ENCODE measurements around the gene TSGA10IP.
"Not testable (repeated sequence)": the region's sequence is repeated elsewhere in the genome, so short reads cannot be mapped to it uniquely, and the experiment has no call there.

TSGA10IP gene

DNA sequence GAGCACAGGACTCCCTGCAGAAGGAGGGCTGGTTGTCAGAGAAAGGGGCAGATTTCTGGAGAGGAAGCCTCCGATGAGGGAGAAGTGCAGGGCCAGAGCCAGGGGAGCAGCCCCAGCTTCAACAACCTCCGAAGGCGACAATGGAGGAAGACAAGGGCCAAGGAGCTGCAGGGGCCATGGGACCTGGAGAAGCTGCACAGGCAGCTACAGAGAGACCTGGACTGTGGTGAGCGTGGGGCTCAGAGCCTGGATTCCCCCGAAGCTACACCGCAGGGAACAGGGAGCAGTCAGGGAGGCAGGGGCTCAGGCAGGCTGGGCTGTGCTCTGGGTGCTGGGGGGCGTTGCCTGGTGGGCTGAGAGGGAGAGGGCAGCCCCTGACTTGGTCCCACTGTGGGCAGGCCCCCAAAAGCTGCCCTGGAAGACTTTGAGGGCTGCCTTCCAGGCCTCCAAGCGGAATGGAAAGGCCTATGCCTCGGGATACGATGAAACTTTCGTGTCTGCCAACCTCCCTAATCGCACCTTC is 2.4 kb downstream of the TSGA10IP start:
- no peak for DNase-seq (ENCODE audit: low read depth)

DNA sequence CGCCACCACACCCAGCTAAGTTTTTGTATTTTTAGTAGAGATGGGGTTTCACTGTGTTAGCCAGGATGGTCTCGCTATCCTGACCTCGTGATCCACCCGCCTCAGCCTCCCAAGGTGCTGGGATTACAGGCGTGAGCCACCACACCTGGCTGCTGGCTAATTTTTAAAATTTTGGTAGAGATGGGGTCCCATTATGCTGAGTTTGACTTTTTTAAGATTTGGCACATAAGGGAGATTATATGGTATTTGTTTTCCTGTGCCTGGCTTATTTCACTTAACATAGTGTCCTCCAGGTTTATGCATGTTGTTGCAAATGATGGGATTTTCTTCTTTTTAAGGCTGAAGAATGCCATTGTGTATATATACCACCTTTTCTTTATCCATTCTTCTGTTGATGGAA is 5.4 kb downstream of the TSGA10IP start:
- DNase-seq (ENCODE audit: low read depth): not testable (repeated sequence)

DNA sequence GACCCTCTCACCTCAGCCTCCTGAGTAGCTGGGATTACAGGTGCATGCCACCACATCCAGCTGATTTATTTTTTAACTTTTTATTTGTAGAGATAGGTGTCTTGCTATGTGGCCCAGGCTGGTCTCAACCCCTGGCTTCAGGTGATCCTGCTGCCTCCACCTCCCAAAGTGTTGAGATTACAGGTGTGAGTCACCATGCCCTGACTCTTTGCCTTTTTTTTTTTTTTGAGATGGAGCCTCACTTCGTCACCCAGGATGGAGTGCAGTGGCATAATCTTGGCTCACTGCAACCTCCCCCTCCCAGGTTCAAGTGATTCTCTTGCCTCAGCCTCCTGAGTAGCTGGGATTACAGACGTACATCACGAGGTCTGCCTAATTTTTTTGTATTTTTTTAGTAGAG is 6.4 kb downstream of the TSGA10IP start:
- not testable (repeated sequence) for DNase-seq (ENCODE audit: low read depth)

DNA sequence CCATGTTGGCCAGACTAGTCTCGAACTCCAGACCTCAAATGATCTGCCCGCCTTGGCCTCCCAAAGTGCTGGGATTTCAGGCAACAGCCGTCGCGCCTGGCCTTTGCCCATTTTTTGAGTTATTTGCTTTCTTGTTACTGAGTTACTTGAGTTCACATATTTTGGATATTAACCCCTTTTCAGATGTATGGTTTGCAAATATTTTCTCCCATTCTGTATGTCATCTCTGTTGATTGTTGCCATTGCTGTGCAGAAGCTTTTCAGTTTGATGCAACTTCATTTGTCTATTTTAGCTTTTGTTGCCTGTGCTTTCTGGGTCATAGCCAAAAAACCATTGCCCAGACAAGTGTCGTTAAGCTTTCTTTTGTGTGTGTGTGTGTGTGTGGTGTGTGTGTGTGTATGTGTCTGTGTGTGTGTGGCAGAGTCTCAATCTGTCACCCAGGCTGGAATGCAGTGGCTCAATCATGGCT is 6.8 kb downstream of the TSGA10IP start:
- DNase-seq (ENCODE audit: low read depth): no peak

DNA sequence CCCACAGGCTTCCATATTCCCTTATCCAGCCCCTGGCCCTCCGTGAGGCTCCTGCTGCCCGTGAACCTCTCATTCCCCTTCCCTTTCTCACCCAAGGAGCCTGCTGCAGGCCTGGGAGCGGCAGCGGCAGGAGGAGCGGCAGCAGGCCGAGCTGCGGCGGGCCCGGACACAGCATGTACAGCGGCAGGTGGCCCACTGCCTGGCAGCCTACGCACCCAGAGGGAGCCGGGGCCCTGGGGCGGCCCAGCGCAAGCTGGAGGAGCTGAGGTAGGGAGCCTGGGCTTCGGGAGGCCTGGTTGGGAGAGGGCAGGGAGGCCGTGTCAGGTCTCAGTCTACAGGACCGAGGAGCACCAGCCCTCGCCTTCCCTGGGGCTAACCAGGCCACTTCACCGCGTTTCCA is 8.2 kb downstream of the TSGA10IP start:
- no peak for DNase-seq (ENCODE audit: low read depth)

DNA sequence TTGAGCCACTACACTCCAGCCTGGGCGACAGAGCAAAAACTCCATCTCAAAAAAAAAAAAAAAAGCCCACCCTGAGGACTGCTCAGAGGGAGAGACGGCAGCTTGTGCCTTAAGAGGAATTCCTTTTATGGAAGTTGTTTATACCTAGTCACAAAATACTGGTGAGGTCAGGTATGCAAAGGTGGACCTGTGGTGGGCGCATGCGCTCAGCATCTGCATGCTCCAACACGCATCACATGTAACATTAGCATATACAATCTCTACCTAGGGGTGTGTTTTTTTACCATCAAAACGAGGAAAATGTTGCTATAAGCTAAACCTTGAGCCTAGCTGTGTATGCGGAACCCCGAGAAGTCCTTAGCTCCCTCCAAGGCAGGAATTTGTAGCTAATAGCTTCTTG is 9.5 kb downstream of the TSGA10IP start:
- no peak for DNase-seq (ENCODE audit: low read depth)

DNA sequence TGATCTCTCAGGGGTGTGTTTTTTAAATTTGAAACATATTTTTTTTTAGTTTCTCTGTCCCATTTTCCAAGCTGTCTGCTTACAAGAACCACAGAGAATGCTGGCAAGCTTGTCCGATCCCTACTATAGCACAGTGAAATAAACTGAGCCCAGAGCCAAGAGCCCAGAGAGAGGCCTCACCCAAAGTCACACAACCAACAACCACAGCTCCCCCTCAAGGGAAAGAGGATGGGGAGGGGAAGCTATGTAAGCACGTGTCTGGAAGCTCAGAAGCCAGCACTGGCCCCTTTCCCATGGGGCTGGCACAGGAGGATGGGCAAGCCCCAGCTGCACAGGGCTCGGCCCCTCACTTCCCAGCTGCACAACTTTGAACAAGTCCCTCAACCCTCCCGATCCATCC is 13.0 kb downstream of the TSGA10IP start:
- DNase-seq (ENCODE audit: low read depth): no peak

DNA sequence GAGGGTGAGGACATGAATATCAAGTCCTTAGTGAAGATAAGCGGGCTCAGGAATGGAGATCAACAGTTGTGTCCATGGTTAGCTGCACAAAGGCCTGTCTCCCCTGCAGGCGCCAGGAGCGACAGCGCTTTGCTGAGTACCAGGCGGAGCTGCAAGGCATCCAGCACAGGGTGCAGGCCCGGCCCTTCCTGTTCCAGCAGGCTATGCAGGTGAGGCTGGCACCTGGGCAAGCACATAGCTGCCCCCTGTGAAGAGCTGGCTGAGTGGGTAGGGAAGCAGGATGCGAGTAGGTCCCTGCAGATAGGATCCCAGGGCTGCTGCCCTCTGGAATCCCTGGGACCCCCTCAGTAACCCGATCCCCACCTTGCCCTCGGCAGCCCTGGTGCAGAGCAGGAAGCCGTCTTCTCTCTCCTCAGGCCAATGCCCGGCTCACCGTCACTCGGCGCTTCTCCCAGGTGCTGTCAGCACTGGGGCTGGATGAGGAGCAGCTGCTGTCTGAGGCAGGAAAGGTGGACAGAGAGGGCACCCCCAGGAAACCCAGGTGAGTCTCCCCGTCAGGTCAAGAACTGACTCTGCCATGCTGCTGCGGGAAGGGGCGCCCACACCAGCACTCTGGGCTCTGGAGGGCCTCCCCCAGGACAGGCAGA is 13.6 kb downstream of the TSGA10IP start:
- no peak for DNase-seq (ENCODE audit: low read depth)

DNA sequence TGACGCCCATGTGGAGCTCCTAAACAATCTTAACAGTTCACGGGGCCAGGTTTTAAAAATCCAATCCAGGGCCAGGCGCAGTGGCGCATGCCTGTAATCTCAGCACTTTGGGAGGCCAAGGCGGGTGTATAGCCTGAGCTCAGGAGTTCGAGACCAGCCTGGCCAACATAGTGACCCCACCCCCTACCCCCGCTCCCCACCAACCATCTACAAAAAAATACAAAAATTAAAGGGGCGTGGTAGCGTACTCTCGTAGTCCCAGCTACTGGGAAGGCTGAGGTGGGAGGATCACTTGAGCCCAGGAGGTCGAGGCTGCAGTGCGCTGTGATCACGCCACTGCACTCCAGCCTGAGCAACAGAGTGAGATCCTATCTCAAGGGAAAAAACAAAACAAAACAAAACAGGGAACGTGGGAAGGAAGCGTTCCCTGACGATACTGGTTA is 15.6 kb downstream of the TSGA10IP start:
- no peak for DNase-seq (ENCODE audit: low read depth)

DNA sequence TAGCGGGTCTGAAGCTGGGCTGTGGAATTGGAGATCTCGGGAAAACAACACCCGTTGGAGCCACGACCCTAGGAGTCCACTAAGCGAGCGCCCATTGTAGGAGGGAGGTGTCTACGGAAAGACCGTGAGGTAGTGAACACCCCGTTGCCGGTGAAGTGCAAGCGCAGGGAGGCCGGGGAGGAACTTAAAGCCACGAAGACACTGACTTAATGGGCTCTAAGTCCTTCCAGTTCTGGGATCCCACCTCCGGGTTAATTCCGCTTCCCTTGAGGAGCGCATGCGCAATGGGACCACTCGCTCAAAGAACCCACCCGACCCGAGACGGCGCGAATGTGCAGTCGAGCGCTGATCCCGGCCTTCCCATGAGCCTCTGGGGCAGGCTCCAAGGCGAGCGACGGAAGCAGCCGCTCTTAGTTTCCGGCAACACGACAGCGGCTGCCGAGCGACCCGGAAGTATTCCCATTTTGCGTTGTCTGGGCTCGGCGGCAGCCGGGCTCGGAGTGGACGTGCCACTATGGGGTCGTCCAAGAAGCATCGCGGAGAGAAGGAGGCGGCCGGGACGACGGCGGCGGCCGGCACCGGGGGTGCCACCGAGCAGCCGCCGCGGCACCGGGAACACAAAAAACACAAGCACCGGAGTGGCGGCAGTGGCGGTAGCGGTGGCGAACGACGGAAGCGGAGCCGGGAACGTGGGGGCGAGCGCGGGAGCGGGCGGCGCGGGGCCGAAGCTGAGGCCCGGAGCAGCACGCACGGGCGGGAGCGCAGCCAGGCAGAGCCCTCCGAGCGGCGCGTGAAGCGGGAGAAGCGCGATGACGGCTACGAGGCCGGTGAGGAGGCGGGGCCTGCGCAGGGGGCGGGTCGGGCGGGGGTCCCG is 16.2 kb downstream of the TSGA10IP start, which contains the start of gene SART1:
TSS of gene SART1 (plus strand) at position 468 of the 874 bp plus-strand sequence. CDS start at position 515, 47 bp downstream.
- DNase-seq (ENCODE audit: low read depth): peak; percentile 96

DNA sequence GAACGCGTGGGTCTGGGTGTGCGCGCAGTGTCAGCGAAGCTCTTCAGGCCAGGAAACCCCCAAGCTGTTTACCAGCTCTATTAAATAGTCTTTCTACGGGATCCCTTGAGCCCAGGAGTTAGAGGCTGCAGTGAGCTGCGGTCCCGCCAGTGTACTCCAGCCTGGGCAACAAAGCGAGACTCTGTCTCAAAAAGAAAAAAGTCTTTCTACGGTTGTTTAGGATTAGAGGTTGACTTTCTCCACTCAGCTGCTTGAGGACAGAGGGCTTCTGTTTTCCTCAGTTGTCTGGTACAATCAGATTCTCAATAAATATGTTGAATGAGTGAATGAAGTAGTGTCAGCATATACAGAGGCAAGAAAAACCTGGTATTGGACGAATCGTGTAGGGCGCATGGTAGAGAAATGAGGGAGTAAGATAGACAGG is 16.9 kb downstream of the TSGA10IP start:
- DNase-seq (ENCODE audit: low read depth): no peak

DNA sequence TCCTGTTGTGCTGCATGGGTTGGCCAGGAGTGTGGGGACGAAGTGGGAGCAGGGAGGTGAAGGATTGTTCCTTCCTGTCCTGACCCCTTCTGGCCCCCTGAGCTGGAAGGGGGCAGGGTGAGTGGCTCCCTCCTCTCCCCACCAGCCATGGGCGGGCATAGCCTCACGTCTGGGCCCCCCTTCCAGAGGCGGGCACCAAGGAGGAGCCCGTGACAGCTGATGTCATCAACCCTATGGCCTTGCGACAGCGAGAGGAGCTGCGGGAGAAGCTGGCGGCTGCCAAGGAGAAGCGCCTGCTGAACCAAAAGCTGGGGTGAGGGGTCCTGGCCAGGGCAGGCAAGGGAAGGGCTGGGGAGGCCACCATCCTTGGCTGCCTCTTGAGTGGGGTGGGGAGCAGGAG is 19.6 kb downstream of the TSGA10IP start:
- DNase-seq (ENCODE audit: low read depth): no peak

DNA sequence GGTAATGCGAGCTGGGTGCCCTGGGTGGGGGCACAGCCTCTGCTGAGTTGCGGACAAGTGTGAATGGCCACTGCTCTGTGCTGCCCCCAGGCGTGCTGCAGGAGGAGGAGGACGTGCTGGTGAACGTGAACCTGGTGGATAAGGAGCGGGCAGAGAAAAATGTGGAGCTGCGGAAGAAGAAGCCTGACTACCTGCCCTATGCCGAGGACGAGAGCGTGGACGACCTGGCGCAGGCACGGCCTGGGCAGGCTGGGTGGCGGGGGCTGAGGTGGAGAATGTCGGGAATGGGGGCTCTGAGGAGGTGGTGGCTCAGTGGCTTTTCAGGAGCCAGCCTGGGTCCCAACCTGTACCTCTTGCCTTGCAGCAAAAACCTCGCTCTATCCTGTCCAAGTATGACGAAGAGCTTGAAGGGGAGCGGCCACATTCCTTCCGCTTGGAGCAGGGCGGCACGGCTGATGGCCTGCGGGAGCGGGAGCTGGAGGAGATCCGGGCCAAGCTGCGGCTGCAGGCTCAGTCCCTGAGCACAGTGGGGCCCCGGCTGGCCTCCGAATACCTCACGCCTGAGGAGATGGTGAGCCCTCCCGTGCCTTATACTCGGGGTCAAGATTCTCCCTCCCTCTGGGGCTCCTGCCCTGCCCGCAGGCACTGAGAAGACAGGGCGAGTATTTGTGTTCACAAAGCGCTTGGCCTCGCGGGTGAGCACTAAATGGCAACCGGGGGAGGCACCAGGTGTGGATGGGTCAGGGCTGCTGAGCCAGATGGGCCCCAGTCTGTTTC is 20.9 kb downstream of the TSGA10IP start:
- no peak for DNase-seq (ENCODE audit: low read depth)

DNA sequence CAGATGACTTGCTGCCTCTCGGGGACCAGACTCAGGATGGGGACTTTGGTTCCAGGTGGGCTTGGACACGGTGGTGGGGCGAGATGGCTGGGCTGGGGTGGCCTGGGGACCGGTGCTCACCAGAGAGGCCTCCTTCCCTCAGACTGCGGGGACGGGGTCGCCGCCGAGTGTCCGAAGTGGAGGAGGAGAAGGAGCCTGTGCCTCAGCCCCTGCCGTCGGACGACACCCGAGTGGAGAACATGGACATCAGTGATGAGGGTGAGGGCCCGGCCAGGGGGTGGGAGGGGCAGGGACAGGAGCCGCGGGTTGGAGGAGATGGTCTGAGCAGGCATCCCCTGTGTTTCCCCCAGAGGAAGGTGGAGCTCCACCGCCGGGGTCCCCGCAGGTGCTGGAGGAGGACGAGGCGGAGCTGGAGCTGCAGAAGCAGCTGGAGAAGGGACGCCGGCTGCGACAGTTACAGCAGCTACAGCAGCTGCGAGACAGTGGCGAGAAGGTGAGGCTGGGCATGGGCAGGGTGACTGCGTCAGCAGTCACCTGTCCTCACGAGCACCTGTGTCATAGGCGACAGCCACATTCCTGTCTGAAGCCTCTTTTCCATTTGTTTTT is 22.2 kb downstream of the TSGA10IP start:
- DNase-seq (ENCODE audit: low read depth): no peak

DNA sequence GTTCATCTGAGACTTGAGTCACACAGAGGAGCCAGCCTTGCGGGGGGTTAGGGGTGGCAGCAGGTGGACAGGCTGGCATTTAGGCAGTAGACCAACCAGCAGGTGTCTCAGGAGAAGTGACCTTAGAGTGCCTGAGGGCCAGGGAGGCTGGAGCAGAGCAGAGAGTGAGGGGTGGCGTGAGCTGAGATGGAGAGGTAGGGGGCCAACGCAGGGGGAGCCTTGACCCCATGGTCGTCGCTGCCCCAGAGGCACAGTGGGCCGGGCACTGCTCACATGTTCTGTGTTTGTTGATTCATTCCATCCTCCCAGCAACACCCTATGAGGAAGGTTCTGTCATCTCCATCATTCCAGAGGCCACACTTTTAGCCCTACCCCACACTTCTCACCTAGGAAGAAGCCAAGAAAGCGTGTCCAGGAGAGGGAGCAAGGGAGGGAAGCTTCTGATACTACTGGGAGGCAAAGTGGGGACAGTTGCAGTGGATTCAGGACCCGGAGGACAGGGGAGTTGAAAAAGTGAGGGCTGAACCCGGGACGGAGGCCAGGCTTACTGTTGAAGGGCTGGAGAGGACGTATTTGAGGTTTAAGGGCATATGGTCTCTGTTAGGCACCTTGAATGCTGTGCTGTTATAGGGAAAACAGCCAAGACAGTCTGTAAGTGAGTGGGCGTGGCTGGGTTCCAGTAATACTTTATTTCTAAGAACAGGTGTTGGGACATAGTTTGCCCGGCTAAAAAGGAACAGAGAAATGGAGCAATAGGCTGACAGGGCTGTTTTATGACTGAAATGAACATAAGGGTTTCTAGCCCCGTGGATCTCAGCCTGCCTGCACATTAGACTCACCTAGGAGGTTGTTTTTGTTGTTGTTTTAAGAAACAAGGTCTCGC is 23.6 kb downstream of the TSGA10IP start:
- DNase-seq (ENCODE audit: low read depth): no peak

DNA sequence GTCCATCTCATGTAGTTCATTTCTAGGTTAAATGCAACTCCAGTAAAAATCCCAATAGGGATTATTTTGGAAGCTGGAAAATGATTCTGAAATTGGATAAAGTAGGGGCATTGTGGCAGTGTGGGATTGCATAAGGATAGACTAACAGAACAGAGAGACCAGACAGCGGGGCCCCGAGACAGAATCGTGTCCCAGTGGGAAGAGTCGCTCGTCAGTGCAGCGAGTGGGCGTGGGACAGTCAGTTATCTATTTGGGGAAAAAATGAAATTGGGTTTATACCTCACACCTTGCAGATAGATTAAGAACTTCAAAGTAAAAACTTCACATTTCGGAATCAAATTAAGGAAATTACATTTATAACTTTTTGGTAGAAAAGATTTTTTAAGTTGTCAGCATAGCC is 26.8 kb downstream of the TSGA10IP start:
- DNase-seq (ENCODE audit: low read depth): no peak

DNA sequence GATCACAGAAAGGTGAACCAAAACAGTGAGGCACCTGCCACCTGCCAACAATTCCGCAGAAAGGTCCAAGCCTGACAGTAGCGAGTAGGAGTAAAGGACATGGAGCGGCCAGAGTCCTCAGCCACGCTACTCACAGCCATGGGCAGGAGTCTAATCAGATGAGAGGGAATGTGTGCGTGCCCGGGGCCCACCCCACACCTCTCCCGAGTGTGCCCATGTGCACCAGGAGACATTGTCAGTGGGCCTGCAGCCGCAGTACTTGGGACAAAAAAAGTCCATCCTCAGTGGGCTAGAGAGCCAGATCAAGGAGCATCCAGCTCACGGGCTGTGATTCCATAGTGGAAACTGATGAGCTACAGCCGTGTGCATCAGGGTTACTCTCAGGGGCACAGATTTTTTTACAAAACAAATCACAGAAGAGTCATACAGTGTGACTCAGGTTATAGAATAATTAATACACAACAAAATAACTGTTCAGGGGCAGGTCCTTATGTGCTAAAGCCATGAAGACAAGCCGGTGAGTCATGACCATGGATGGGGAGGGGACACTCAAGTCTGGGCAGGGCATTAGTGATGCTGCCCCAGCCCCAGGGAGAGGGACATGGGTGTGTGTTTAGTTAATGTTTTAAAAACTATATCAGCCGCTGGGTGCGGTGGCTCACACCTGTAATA is 28.3 kb downstream of the TSGA10IP start:
- peak; percentile 5 for DNase-seq (ENCODE audit: low read depth)

DNA sequence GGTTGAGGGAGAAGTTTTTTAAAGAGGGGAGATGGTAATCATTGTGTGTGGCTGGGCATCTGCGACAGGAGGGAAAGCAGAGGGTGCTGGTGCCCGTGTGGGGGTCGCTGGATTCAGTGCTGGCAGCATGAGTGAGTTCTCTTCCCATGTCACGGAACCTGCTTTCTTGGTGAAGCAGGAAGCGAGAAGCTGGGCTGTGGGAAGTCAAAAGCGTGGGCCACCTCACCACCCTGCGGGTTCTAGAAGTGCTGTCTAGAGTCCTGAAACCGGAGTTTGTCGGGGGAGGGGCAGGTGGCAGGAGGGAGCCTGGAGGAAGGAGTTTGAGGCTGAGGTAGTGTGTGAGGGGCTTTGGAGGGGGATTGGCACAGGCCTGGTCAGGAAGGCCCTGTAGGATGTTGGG is 30.5 kb downstream of the TSGA10IP start:
- DNase-seq (ENCODE audit: low read depth): no peak

DNA sequence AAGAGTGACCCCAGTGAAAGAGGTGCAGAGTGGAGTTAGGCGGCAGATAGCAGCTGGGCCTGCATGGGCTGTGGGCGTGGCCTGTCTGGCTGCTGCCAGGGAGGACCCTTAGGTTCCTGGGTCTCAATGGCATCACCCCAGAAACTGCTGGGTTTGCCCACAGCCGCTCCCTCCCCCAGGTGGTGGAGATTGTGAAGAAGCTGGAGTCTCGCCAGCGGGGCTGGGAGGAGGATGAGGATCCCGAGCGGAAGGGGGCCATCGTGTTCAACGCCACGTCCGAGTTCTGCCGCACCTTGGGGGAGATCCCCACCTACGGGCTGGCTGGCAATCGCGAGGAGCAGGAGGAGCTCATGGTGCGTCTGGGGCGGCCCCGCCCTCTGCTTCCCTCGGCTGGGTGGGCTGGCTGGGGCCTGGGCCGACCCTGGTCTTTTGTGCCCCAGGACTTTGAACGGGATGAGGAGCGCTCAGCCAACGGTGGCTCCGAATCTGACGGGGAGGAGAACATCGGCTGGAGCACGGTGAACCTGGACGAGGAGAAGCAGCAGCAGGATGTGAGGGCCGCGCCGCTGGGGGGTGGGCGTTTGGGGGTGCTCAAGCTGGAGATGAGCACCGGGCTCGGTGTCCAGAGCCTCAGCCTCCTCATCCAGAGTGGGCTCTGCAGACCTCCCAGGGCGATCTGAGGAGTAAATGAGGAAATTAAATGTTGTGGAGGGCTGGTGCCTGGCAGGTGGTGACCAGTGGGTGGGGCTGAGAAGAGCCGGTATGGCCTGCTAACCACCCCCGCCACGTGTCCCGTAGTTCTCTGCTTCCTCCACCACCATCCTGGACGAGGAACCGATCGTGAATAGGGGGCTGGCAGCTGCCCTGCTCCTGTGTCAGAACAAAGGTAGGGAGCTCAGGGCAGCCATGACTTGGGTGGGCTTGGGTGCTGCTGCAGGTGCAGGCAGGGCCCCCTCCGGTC is 31.2 kb downstream of the TSGA10IP start:
- DNase-seq (ENCODE audit: low read depth): no peak
